Fibroblast of skin of scalp (primary cell): Measurements from ENCODE around the gene GLCCI1.

Source experiments
- DNase-seq: peaks from one replicate; pipeline ENCODE4 v3.0.0-alpha.2; 2013

The GLCCI1 gene

GRCh38 chr7:7964250-7964649, 4.3 kb upstream of the GLCCI1 start:
- no peak for DNase-seq

GRCh38 chr7:7964691-7965090, 3.9 kb upstream of the GLCCI1 start:
- DNase-seq = no peak

GRCh38 chr7:7965301-7965700, 3.3 kb upstream of the GLCCI1 start:
- no peak for DNase-seq

- DNase-seq = no peak
These were observed 2.4 kb upstream of the GLCCI1 start for GRCh38 chr7:7966141-7966734.

- DNase-seq = no peak
These were observed 581 bp upstream of the GLCCI1 start for GRCh38 chr7:7967886-7968543.

GRCh38 chr7:7969306-7970236, 975 bp downstream of the GLCCI1 start:
- DNase-seq = peak; percentile 27

- no peak for DNase-seq
These were observed 1.6 kb downstream of the GLCCI1 start for GRCh38 chr7:7970237-7970530.

- no peak for DNase-seq
These were observed 2.1 kb downstream of the GLCCI1 start for GRCh38 chr7:7970531-7971307.

GRCh38 chr7:7971308-7972040, 2.9 kb downstream of the GLCCI1 start:
- DNase-seq = no peak

- DNase-seq = no peak
These were observed 3.5 kb downstream of the GLCCI1 start for GRCh38 chr7:7972128-7972527.

GRCh38 chr7:7972922-7973594, 4.5 kb downstream of the GLCCI1 start:
- DNase-seq = no peak

- DNase-seq = no peak
These were observed 8.1 kb downstream of the GLCCI1 start for GRCh38 chr7:7976677-7977076.

GRCh38 chr7:7977774-7978173, 9.2 kb downstream of the GLCCI1 start:
- DNase-seq = peak; percentile 58

GRCh38 chr7:7978860-7979259, 10.3 kb downstream of the GLCCI1 start:
- DNase-seq = no peak

- DNase-seq = no peak
These were observed 11.0 kb downstream of the GLCCI1 start for GRCh38 chr7:7979558-7979957.

- no peak for DNase-seq
These were observed 11.5 kb downstream of the GLCCI1 start for GRCh38 chr7:7980134-7980533.

GRCh38 chr7:7982904-7983303, 14.3 kb downstream of the GLCCI1 start:
- DNase-seq = no peak

GRCh38 chr7:7984424-7984823, 15.8 kb downstream of the GLCCI1 start:
- no peak for DNase-seq

- DNase-seq = no peak
These were observed 20.1 kb downstream of the GLCCI1 start for GRCh38 chr7:7988706-7989105.

GRCh38 chr7:7989133-7989532, 20.5 kb downstream of the GLCCI1 start:
- DNase-seq = no peak

GRCh38 chr7:7989616-7990440, 21.2 kb downstream of the GLCCI1 start:
- DNase-seq = no peak
